ENCODE data around the gene IDH3A.

IDH3A gene

DNA sequence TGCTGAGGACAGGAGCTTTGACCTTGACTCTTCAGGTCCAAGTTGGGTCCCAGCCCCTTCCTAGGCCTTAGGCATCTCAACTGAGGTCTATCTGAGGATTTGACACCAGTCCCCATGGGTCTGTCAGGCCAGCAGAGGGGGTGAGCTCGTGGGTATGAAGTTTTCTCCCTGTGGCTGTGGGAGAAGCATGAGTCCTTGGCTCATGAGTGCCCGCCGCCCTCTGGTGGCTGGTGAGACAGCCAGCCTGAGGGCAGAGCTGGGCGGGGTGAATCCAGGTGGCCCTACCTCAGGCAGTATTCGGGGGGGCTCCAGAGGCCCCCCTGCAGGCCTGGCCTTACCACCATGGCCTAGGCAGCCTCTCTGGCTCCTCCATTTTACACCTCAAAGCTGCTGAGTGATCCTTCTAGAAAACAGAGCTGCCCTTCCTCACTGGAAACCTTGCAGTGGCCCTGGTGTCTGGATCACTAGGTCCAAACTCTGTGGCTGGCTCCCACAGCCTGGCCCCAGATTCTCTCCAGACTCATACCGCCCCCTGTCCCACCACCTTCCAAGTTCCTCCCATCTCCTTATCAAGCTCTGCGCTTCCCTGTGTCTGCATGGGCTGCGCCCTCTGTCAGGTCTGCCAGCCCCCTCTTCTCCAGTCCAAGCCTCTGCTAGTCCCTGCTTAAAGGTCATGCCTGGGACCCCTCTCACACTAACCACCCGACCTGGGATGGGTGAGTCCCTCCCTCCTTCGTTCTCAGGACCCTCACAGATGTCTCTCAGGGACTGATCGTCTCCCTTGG is 40.7 kb upstream of the IDH3A start:
- H3K56ac ChIP-seq (ENCODE audit: low read length) = no peak overlapping the region
- no peak overlapping the region for H4K5ac ChIP-seq (ENCODE audit: low read length)
- no peak overlapping the region for H2AK5ac ChIP-seq (ENCODE audit: low read length)
- H2BK120ac ChIP-seq (ENCODE audit: low read depth, low read length) = no peak overlapping the region
- H3K4me2 ChIP-seq (ENCODE audit: low read length) = no peak overlapping the region
- no peak overlapping the region for H3K9ac ChIP-seq (ENCODE audit: low read length)
- no peak overlapping the region for H3K18ac ChIP-seq (ENCODE audit: low read length)
- H2BK5ac ChIP-seq (ENCODE audit: low read length) = no peak overlapping the region
- DNase-seq = peak; percentile 93
- no peaks in the 10 kb centered on the region for H3K36me3 ChIP-seq (ENCODE audit: control insufficient read depth, insufficient read depth, low read length)
- H3K79me1 ChIP-seq (ENCODE audit: low read length) = no peaks in the 10 kb centered on the region
- H4K8ac ChIP-seq (ENCODE audit: low read depth, low read length) = no peak overlapping the region
- WGBS (ENCODE audit: extremely low coverage, insufficient coverage, low lambda C conversion rate) = no CpG with 5 or more reads among the region's 11 CpGs
- H3K23ac ChIP-seq (ENCODE audit: low read length) = no peak overlapping the region
- no peak overlapping the region for H3K4me3 ChIP-seq (ENCODE audit: low read length)
- no peaks in the 10 kb centered on the region for H3K4me1 ChIP-seq (ENCODE audit: control insufficient read depth, low read depth, low read length)
- no peak overlapping the region for H3K4ac ChIP-seq (ENCODE audit: low read depth, low read length)
- H3K79me2 ChIP-seq (ENCODE audit: control insufficient read depth, insufficient read depth, low read length) = no peaks in the 10 kb centered on the region
- H3K27me3 ChIP-seq (ENCODE audit: insufficient read depth, low read length, poor library complexity) = no peaks in the 10 kb centered on the region
- H2BK15ac ChIP-seq (replicated peaks; ENCODE audit: low read depth) = no peak overlapping the region
- no peak overlapping the region for H3K27ac ChIP-seq (ENCODE audit: low read depth, low read length)

DNA sequence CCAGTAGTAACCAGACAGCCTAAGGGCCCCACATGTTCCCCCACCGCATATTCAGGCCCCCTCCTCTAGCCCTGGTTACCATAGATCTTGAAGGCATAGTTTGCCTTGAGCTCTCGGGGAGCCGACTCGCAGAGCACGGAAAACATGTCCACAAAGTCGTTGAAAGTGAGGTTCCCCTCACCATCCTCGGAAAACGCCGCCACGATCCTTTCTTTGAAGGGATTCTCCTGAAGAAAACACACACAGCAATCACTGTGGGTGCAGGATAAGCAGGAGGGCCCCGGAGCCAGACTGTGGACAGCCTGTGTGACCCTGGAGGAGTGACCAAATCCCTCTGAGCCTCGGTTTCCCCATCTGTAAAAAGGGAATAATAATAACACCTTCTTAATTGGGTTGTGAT is 40.0 kb upstream of the IDH3A start:
- no peak overlapping the region for H3K56ac ChIP-seq (ENCODE audit: low read length)
- H2BK15ac ChIP-seq (replicated peaks; ENCODE audit: low read depth) = no peak overlapping the region
- H2BK5ac ChIP-seq (ENCODE audit: low read length) = no peak overlapping the region
- no peak overlapping the region for H2AK5ac ChIP-seq (ENCODE audit: low read length)
- H4K8ac ChIP-seq (ENCODE audit: low read depth, low read length) = no peak overlapping the region
- H3K9ac ChIP-seq (ENCODE audit: low read length) = no peak overlapping the region
- no peak overlapping the region for H3K4me2 ChIP-seq (ENCODE audit: low read length)
- no peak overlapping the region for H3K23ac ChIP-seq (ENCODE audit: low read length)
- H3K79me1 ChIP-seq (ENCODE audit: low read length) = no peaks in the 10 kb centered on the region
- no CpG with 5 or more reads among the region's 12 CpGs for WGBS (ENCODE audit: extremely low coverage, insufficient coverage, low lambda C conversion rate)
- no peak overlapping the region for H3K4ac ChIP-seq (ENCODE audit: low read depth, low read length)
- no peak for DNase-seq
- no peak overlapping the region for H3K4me3 ChIP-seq (ENCODE audit: low read length)
- H3K18ac ChIP-seq (ENCODE audit: low read length) = no peak overlapping the region
- no peaks in the 10 kb centered on the region for H3K27me3 ChIP-seq (ENCODE audit: insufficient read depth, low read length, poor library complexity)
- no peak overlapping the region for H2BK120ac ChIP-seq (ENCODE audit: low read depth, low read length)
- H3K4me1 ChIP-seq (ENCODE audit: control insufficient read depth, low read depth, low read length) = no peaks in the 10 kb centered on the region
- no peak overlapping the region for H3K27ac ChIP-seq (ENCODE audit: low read depth, low read length)
- H4K5ac ChIP-seq (ENCODE audit: low read length) = no peak overlapping the region
- no peaks in the 10 kb centered on the region for H3K36me3 ChIP-seq (ENCODE audit: control insufficient read depth, insufficient read depth, low read length)
- no peaks in the 10 kb centered on the region for H3K79me2 ChIP-seq (ENCODE audit: control insufficient read depth, insufficient read depth, low read length)

DNA sequence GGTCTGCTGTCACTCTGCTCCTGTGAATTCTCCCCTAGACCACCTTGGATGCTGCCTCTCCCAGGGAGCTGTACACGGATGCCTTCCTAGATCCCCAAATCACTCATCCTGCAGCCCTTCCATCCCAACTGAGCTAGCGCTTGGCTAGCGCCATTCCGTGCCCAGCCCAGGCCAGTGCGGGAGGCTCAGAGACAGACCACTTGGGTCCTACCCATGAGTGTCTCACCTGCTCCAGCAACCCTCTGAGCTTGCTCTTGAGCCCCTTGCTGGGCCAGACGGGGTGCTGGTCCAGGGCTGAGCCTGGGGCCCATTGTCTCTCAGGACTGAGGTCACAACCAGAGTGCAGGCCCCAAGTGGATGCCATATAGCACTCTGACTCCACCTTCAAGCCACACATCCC is 39.1 kb upstream of the IDH3A start:
- Histone ChIP-seq H3K79me2 (ENCODE audit: control insufficient read depth, insufficient read depth, low read length) (no peaks in the 10 kb centered on the region), H4K8ac (ENCODE audit: low read depth, low read length) (no peak overlapping the region), H3K4me2 (ENCODE audit: low read length) (no peak overlapping the region), H2BK15ac (replicated peaks; ENCODE audit: low read depth) (no peak overlapping the region), H3K4ac (ENCODE audit: low read depth, low read length) (no peak overlapping the region), H3K27ac (ENCODE audit: low read depth, low read length) (no peak overlapping the region), H4K5ac (ENCODE audit: low read length) (no peak overlapping the region), H3K56ac (ENCODE audit: low read length) (no peak overlapping the region), H3K36me3 (ENCODE audit: control insufficient read depth, insufficient read depth, low read length) (no peaks in the 10 kb centered on the region), H3K27me3 (ENCODE audit: insufficient read depth, low read length, poor library complexity) (no peaks in the 10 kb centered on the region), H2AK5ac (ENCODE audit: low read length) (no peak overlapping the region), H2BK120ac (ENCODE audit: low read depth, low read length) (no peak overlapping the region), H3K79me1 (ENCODE audit: low read length) (no peaks in the 10 kb centered on the region), H3K4me3 (ENCODE audit: low read length) (no peak overlapping the region), H3K4me1 (ENCODE audit: control insufficient read depth, low read depth, low read length) (no peaks in the 10 kb centered on the region), H3K23ac (ENCODE audit: low read length) (no peak overlapping the region), H3K18ac (ENCODE audit: low read length) (no peak overlapping the region), H3K9ac (ENCODE audit: low read length) (no peak overlapping the region), H2BK5ac (ENCODE audit: low read length) (no peak overlapping the region)
- DNase-seq = no peak
- no CpG with 5 or more reads among the region's 6 CpGs for WGBS (ENCODE audit: extremely low coverage, insufficient coverage, low lambda C conversion rate)

DNA sequence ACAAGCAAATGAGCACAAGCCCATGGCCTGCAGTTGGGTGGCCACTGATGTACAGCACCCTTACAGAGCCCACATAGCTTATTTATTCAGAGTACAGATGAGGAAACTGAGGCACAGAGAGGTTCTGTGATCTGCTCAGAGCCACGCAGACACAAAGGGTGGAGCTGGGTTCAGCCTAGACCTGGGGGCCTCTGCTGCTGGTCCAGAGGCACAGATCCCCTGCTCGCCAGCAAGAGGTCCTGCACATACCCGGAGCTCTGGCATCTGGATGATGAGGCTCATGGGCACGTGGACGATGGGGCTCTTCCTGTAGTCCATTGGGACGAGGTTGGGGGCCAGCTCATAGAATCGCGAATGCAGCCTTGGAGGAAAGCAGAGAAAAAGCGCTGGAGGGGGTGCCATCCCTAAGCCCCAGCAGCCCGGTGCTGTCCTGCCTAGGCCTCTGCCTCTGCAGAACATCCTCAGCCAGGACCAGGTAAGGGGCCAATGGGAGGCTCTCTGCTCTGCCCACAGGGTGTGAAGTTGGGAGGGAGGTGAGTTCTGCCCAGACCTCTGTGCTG is 38.2 kb upstream of the IDH3A start:
- no peak overlapping the region for H3K9ac ChIP-seq (ENCODE audit: low read length)
- no peaks in the 10 kb centered on the region for H3K36me3 ChIP-seq (ENCODE audit: control insufficient read depth, insufficient read depth, low read length)
- no peaks in the 10 kb centered on the region for H3K27me3 ChIP-seq (ENCODE audit: insufficient read depth, low read length, poor library complexity)
- no peak overlapping the region for H2AK5ac ChIP-seq (ENCODE audit: low read length)
- H3K18ac ChIP-seq (ENCODE audit: low read length) = no peak overlapping the region
- H4K8ac ChIP-seq (ENCODE audit: low read depth, low read length) = no peak overlapping the region
- H3K23ac ChIP-seq (ENCODE audit: low read length) = no peak overlapping the region
- no peak overlapping the region for H3K4me2 ChIP-seq (ENCODE audit: low read length)
- H3K27ac ChIP-seq (ENCODE audit: low read depth, low read length) = no peak overlapping the region
- no peak overlapping the region for H3K4me3 ChIP-seq (ENCODE audit: low read length)
- no peak overlapping the region for H3K4ac ChIP-seq (ENCODE audit: low read depth, low read length)
- H2BK15ac ChIP-seq (replicated peaks; ENCODE audit: low read depth) = no peak overlapping the region
- no peak overlapping the region for H3K56ac ChIP-seq (ENCODE audit: low read length)
- H3K79me2 ChIP-seq (ENCODE audit: control insufficient read depth, insufficient read depth, low read length) = no peaks in the 10 kb centered on the region
- H4K5ac ChIP-seq (ENCODE audit: low read length) = no peak overlapping the region
- no peaks in the 10 kb centered on the region for H3K79me1 ChIP-seq (ENCODE audit: low read length)
- WGBS (ENCODE audit: extremely low coverage, insufficient coverage, low lambda C conversion rate) = no CpG with 5 or more reads among the region's 10 CpGs
- H2BK5ac ChIP-seq (ENCODE audit: low read length) = no peak overlapping the region
- no peak overlapping the region for H2BK120ac ChIP-seq (ENCODE audit: low read depth, low read length)
- no peaks in the 10 kb centered on the region for H3K4me1 ChIP-seq (ENCODE audit: control insufficient read depth, low read depth, low read length)
- no peak for DNase-seq

DNA sequence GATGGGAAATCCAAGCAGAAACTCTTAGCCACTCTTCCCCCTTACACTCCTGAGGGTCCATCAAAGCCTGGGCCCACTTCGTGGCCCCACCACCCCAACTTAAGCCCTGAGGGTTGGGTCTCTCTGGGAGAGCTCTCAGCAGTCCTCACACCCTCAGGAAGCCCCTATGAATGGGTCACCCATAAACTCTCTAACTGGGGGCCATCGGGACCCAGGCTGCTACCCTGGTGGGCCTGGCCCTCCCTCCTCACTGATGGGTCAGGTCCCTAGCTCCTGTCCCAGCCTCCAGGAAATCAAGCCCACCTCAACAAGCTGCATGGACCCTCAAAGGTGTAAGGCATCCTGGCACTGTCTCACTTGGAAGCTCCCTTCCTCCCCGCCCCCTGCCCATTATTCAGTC is 37.4 kb upstream of the IDH3A start:
- H3K4me1 ChIP-seq (ENCODE audit: control insufficient read depth, low read depth, low read length) = no peaks in the 10 kb centered on the region
- H3K23ac ChIP-seq (ENCODE audit: low read length) = no peak overlapping the region
- H2BK15ac ChIP-seq (replicated peaks; ENCODE audit: low read depth) = no peak overlapping the region
- H4K5ac ChIP-seq (ENCODE audit: low read length) = no peak overlapping the region
- no peaks in the 10 kb centered on the region for H3K27me3 ChIP-seq (ENCODE audit: insufficient read depth, low read length, poor library complexity)
- H3K4ac ChIP-seq (ENCODE audit: low read depth, low read length) = no peak overlapping the region
- H3K4me3 ChIP-seq (ENCODE audit: low read length) = no peak overlapping the region
- no peak overlapping the region for H4K8ac ChIP-seq (ENCODE audit: low read depth, low read length)
- no peak overlapping the region for H2AK5ac ChIP-seq (ENCODE audit: low read length)
- H3K27ac ChIP-seq (ENCODE audit: low read depth, low read length) = no peak overlapping the region
- DNase-seq = no peak
- no peaks in the 10 kb centered on the region for H3K79me1 ChIP-seq (ENCODE audit: low read length)
- H3K56ac ChIP-seq (ENCODE audit: low read length) = no peak overlapping the region
- no CpG with 5 or more reads among the region's 3 CpGs for WGBS (ENCODE audit: extremely low coverage, insufficient coverage, low lambda C conversion rate)
- no peak overlapping the region for H3K9ac ChIP-seq (ENCODE audit: low read length)
- no peaks in the 10 kb centered on the region for H3K36me3 ChIP-seq (ENCODE audit: control insufficient read depth, insufficient read depth, low read length)
- H3K18ac ChIP-seq (ENCODE audit: low read length) = no peak overlapping the region
- H3K79me2 ChIP-seq (ENCODE audit: control insufficient read depth, insufficient read depth, low read length) = no peaks in the 10 kb centered on the region
- H2BK5ac ChIP-seq (ENCODE audit: low read length) = no peak overlapping the region
- H2BK120ac ChIP-seq (ENCODE audit: low read depth, low read length) = no peak overlapping the region
- H3K4me2 ChIP-seq (ENCODE audit: low read length) = no peak overlapping the region

DNA sequence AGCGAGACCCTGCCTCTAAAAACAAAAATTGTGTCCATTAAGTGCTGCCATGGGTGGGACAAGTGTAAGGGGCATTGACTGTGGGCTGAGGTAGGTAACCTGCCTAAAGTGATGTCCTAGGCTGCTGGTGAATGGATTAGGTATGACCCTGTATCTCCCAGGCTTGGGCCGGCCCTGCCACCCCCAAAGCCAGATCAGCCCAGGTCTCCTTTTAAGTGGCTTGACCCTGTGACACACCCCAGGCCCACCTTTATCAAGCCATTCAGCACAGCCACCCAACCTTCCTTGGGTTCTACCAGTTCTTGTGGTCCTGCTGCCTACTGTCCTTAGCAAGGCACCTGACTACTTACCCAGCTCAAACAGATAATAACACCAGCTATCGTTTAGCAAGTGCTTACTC is 36.6 kb upstream of the IDH3A start:
- H3K4ac ChIP-seq (ENCODE audit: low read depth, low read length) = no peak overlapping the region
- WGBS (ENCODE audit: extremely low coverage, insufficient coverage, low lambda C conversion rate) = no CpG with 5 or more reads among the region's 3 CpGs

More for the DNA sequence above, 36.6 kb upstream of the IDH3A start:
- Histone ChIP-seq H2BK120ac (ENCODE audit: low read depth, low read length) (no peak overlapping the region), H4K8ac (ENCODE audit: low read depth, low read length) (no peak overlapping the region), H3K56ac (ENCODE audit: low read length) (no peak overlapping the region), H3K79me1 (ENCODE audit: low read length) (no peaks in the 10 kb centered on the region), H3K4me2 (ENCODE audit: low read length) (no peak overlapping the region), H4K5ac (ENCODE audit: low read length) (no peak overlapping the region), H3K4me3 (ENCODE audit: low read length) (no peak overlapping the region), H2AK5ac (ENCODE audit: low read length) (no peak overlapping the region), H3K23ac (ENCODE audit: low read length) (no peak overlapping the region), H3K27ac (ENCODE audit: low read depth, low read length) (no peak overlapping the region), H2BK15ac (replicated peaks; ENCODE audit: low read depth) (no peak overlapping the region), H3K9ac (ENCODE audit: low read length) (no peak overlapping the region), H3K27me3 (ENCODE audit: insufficient read depth, low read length, poor library complexity) (no peaks in the 10 kb centered on the region), H3K36me3 (ENCODE audit: control insufficient read depth, insufficient read depth, low read length) (no peaks in the 10 kb centered on the region), H3K79me2 (ENCODE audit: control insufficient read depth, insufficient read depth, low read length) (no peaks in the 10 kb centered on the region), H3K18ac (ENCODE audit: low read length) (no peak overlapping the region), H2BK5ac (ENCODE audit: low read length) (no peak overlapping the region), H3K4me1 (ENCODE audit: control insufficient read depth, low read depth, low read length) (no peaks in the 10 kb centered on the region)
- no peak for DNase-seq

All from mesendoderm (in vitro differentiated cells).